Fibroblast of lung (primary cell): ENCODE measurements around the gene CD247.

ENCODE experiments used
- CTCF ChIP-seq, 2 donors: IDR thresholded peaks in 1 of 2; conservative IDR thresholded peaks in 1 of 2; 1 replicate in 1 of 2; 2 replicates in 1 of 2; pipeline ENCODE4 v1.5.1; 2011 to 2012; ENCODE audit warnings: low read length in 2 of 2, control low read depth in 1 of 2, inconsistent platforms in 1 of 2, low read depth in 1 of 2, mild to moderate bottlenecking in 1 of 2
- EZH2 ChIP-seq: IDR thresholded peaks from 2 replicates; pipeline ENCODE4 v1.5.1; 2012; ENCODE audit warnings: low read length, control low read depth, mild to moderate bottlenecking; ENCODE audit errors: missing control alignments

- no peak for TF ChIP-seq CTCF (conservative IDR thresholded peaks at IDR 0.05 in 1 of 2, IDR thresholded peaks at IDR 0.05 in 1 of 2; ENCODE audit: low read depth in 1 of 2, low read length in 2 of 2)
- no peak for TF ChIP-seq EZH2
These were observed 2.9 kb downstream of the CD247 start for GRCh38 chr1:167515461-167515860.
